ENCODE measurements around the gene IFNL1. TPM values are rescaled to one million over a fixed set of nuclear protein-coding genes. Genes with fewer than 3 reads are reported as not detected.

Gene IFNL1
- total and polyA plus RNA-seq, 2 donors (not counting 3 experiments of a cell fraction or from before 2014, with no cell fraction given): not detected

DNA sequence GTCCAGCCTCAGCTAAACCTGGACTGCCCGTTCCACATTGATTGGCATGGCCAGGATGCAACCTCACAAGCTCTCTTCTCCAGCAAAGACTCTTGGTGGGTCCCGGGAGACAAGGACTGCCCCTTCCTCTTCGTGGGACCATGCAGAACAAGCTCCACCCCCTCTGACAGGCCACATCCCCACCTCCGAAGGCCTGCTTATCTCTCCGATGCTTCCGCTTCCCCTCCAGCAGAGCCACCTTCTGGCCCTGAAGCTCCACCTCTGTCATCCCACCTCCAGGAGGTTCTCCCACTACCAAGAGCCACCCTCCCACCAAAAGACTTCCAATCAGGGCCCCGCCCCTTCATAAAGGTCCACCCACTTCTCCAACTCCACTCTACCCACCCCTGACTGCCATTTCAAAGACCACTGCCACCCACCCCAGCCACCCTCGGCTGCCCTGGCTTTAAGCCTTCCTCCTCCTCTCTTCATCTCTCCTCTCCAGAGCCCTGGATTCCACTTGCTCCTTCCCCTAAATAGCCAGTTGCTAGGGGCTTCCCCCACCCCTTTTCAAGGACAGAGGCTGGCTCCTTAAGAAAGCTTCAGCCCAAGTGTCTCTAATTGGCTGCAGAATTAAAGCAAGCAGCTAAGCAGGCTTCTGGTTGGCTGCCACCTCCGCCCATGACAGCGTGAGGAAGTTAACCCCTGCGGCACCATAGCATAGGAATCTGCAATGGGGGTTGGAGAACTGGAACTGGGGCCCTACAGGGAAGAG, 14.5 kb downstream of the IFNL1 start:
- no peak overlapping the region for H3K4me3 ChIP-seq (replicated peaks in 1 of 3; ENCODE audit: insufficient read depth in 1 of 3, low read depth in 1 of 3, low read length in 3 of 3)
- no peak overlapping the region for H3K27ac ChIP-seq (ENCODE audit: insufficient read depth, low read depth, low read length)
- no peaks in the 10 kb centered on the region for H3K79me2 ChIP-seq (ENCODE audit: control insufficient read depth, insufficient read depth, low read length)
- H3K36me3 ChIP-seq (ENCODE audit: control insufficient read depth in 2 of 2, extremely low read depth in 1 of 2, insufficient read depth in 2 of 2, low read length in 2 of 2): no peaks in the 10 kb centered on the region
- no peak overlapping the region for H2AFZ ChIP-seq (ENCODE audit: low read depth, low read length)
- dilution Hi-C loops (cut with MboI; ENCODE audit: extremely low pct_ligation_motif_present, low sequenced_read_pairs): no loop called here
- H4K20me1 ChIP-seq (replicated peaks; ENCODE audit: control insufficient read depth, extremely low read depth, insufficient read depth, low read length): no peaks in the 10 kb centered on the region
- intact Hi-C loops (cut with micrococcal nuclease): no loop called here
- no TSS peak for BruUV-seq (replicated peaks)
- no peaks in the 10 kb centered on the region for H3K9me3 ChIP-seq (replicated peaks; ENCODE audit: control insufficient read depth, insufficient read depth, low read length)
- no peaks in the 10 kb centered on the region for H3K4me1 ChIP-seq (ENCODE audit: control insufficient read depth, extremely low read depth, insufficient read depth, low read length)
- no peak for FAIRE-seq
- H3K9me1 ChIP-seq (replicated peaks; ENCODE audit: control insufficient read depth, extremely low read depth, insufficient read depth, low read length): no peaks in the 10 kb centered on the region
- no peak for TF ChIP-seq POLR2A (IDR thresholded peaks at IDR 0.05; ENCODE audit: low read depth, low read length)
- DNase-seq (ENCODE audit: low read depth, low spot score): no peak
- POLR2A ChIA-PET: no interaction called here
- no peak overlapping the region for H3K9ac ChIP-seq (replicated peaks; ENCODE audit: extremely low read depth, insufficient read depth, low read length)
- no peak overlapping the region for H3K4me2 ChIP-seq (ENCODE audit: insufficient read depth, low read length)
- H3K27me3 ChIP-seq (ENCODE audit: control insufficient read depth in 2 of 2, insufficient read depth in 2 of 2, low read length in 2 of 2): peaks cover 16 to 25% of the 10 kb centered on the region in 2 experiments
- CTCF ChIA-PET: interaction anchor here (1.1 to 2.6 kb wide), 2 partner anchors 10 to 17 kb away, joined by 3 to 8 read pairs; no protein-coding TSS in a partner anchor

DNA sequence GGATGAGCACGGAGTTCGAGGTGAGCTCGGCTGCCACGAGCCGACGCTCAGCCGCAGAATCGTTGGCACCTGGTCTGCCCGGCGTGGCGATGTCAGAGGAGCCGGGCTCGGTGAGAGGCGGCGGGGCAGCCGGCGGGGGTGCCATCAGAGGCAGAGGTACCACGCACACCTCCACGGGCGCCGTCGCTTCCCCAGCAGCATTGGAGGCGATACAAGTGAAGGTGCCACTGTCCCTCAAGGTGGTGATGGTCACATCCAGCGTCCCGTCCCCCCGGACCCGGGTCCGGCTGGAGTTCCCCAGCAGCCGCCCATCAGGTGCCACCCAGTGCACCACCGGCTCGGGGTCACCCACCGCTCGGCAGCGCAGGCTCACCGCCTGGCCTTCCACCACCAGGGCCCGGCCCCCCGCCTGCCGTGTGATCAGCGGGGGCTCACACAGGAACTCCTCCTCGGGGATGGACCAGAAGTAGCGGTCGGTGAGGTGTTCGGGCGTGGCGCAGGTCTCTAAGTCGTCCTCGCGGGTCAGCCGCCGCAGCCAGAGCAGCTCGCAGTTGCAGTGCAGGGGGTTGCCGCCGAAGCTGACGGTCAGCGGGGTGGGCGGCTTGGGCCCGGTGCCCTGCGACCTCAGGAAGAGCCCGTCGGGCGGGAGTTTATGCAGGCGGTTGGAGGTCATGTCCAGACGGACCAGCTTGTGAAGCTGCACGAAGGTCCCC, 18.0 kb downstream of the IFNL1 start:
- Histone ChIP-seq H3K4me1 (ENCODE audit: control insufficient read depth, extremely low read depth, insufficient read depth, low read length) (no peaks in the 10 kb centered on the region), H3K79me2 (ENCODE audit: control insufficient read depth, insufficient read depth, low read length) (no peaks in the 10 kb centered on the region), H3K9me1 (replicated peaks; ENCODE audit: control insufficient read depth, extremely low read depth, insufficient read depth, low read length) (no peaks in the 10 kb centered on the region), H3K27ac (ENCODE audit: insufficient read depth, low read depth, low read length) (no peak overlapping the region), H3K9me3 (replicated peaks; ENCODE audit: control insufficient read depth, insufficient read depth, low read length) (no peaks in the 10 kb centered on the region), H3K36me3 (ENCODE audit: control insufficient read depth in 2 of 2, extremely low read depth in 1 of 2, insufficient read depth in 2 of 2, low read length in 2 of 2) (no peaks in the 10 kb centered on the region), H4K20me1 (replicated peaks; ENCODE audit: control insufficient read depth, extremely low read depth, insufficient read depth, low read length) (no peaks in the 10 kb centered on the region), H3K27me3 (ENCODE audit: control insufficient read depth in 2 of 2, insufficient read depth in 2 of 2, low read length in 2 of 2) (peaks cover 0 to under 1% of the 10 kb centered on the region in 2 experiments), H3K4me3 (replicated peaks in 1 of 3; ENCODE audit: insufficient read depth in 1 of 3, low read depth in 1 of 3, low read length in 3 of 3) (no peak overlapping the region), H2AFZ (ENCODE audit: low read depth, low read length) (no peak overlapping the region), H3K9ac (replicated peaks; ENCODE audit: extremely low read depth, insufficient read depth, low read length) (no peak overlapping the region), H3K4me2 (ENCODE audit: insufficient read depth, low read length) (no peak overlapping the region)
- intact Hi-C loops (cut with micrococcal nuclease) (no loop called here), dilution Hi-C loops (cut with MboI; ENCODE audit: extremely low pct_ligation_motif_present, low sequenced_read_pairs) (no loop called here)
- no TSS peak for BruUV-seq (replicated peaks)
- ChIA-PET POLR2A (no interaction called here), CTCF (no interaction called here)
- TF ChIP-seq POLR2A (IDR thresholded peaks at IDR 0.05; ENCODE audit: low read depth, low read length) (no peak), MYC (IDR thresholded peaks at IDR 0.05; ENCODE audit: low read depth, low read length) (no peak)
- no peak for FAIRE-seq
- no peak for DNase-seq (ENCODE audit: low read depth, low spot score)

Measured in endothelial cell of umbilical vein (primary cell).